ENCODE results near the gene RPL13. TPM values are rescaled to one million over a fixed set of nuclear protein-coding genes. Genes with fewer than 3 reads are reported as not detected.

The RPL13 gene
- total and polyA plus RNA-seq, 2 of the 13 experiments (the other 11 are each of a cell fraction or from before 2014, with no cell fraction given): 2,988 to 4,411 TPM

- TF ChIP-seq, protein P1, sequence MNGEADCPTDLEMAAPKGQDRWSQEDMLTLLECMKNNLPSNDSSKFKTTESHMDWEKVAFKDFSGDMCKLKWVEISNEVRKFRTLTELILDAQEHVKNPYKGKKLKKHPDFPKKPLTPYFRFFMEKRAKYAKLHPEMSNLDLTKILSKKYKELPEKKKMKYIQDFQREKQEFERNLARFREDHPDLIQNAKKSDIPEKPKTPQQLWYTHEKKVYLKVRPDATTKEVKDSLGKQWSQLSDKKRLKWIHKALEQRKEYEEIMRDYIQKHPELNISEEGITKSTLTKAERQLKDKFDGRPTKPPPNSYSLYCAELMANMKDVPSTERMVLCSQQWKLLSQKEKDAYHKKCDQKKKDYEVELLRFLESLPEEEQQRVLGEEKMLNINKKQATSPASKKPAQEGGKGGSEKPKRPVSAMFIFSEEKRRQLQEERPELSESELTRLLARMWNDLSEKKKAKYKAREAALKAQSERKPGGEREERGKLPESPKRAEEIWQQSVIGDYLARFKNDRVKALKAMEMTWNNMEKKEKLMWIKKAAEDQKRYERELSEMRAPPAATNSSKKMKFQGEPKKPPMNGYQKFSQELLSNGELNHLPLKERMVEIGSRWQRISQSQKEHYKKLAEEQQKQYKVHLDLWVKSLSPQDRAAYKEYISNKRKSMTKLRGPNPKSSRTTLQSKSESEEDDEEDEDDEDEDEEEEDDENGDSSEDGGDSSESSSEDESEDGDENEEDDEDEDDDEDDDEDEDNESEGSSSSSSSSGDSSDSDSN (CRISPR knock-in tag; IDR thresholded peaks at IDR 0.05): no peak
- TF ChIP-seq BRCA1 (CRISPR knock-in tag; IDR thresholded peaks at IDR 0.05): no peak
- TF ChIP-seq BCLAF1 (IDR thresholded peaks at IDR 0.05): no peak
- peak; percentile 24 for TF ChIP-seq POLR2AphosphoS5 (IDR thresholded peaks at IDR 0.05; ENCODE audit: low read depth, low read length)
- TF ChIP-seq IRF9 (CRISPR knock-in tag; IDR thresholded peaks at IDR 0.05; ENCODE audit: borderline replicate concordance): no peak
- no peak for TF ChIP-seq ZNF766 (CRISPR knock-in tag; IDR thresholded peaks at IDR 0.05; ENCODE audit: borderline replicate concordance)
- no peak for TF ChIP-seq ZFP36L1 (CRISPR knock-in tag; IDR thresholded peaks at IDR 0.05)
- TF ChIP-seq TOE1 (CRISPR knock-in tag; IDR thresholded peaks at IDR 0.05): no peak
- no peak for TF ChIP-seq ZMYM4 (CRISPR knock-in tag; IDR thresholded peaks at IDR 0.05)
- no peak for TF ChIP-seq FOXK2 (IDR thresholded peaks at IDR 0.05)
- TF ChIP-seq ZMAT3 (CRISPR knock-in tag; conservative IDR thresholded peaks at IDR 0.05): no peak
- TF ChIP-seq WIZ (CRISPR knock-in tag; IDR thresholded peaks at IDR 0.05): no peak
- no peak for TF ChIP-seq EEA1 (CRISPR knock-in tag; IDR thresholded peaks at IDR 0.05; ENCODE audit: borderline replicate concordance)
- no peak for TF ChIP-seq SETDB1 (CRISPR knock-in tag; IDR thresholded peaks at IDR 0.05; ENCODE audit: borderline replicate concordance)
- TF ChIP-seq SNRNP70 (IDR thresholded peaks at IDR 0.05; ENCODE audit: low read depth, low read length): no peak
- no peak for TF ChIP-seq PCBP2 (optimal IDR thresholded peaks at IDR 0.05; ENCODE audit: low read depth, low read length, poor library complexity, severe bottlenecking)
- TF ChIP-seq, protein P2, sequence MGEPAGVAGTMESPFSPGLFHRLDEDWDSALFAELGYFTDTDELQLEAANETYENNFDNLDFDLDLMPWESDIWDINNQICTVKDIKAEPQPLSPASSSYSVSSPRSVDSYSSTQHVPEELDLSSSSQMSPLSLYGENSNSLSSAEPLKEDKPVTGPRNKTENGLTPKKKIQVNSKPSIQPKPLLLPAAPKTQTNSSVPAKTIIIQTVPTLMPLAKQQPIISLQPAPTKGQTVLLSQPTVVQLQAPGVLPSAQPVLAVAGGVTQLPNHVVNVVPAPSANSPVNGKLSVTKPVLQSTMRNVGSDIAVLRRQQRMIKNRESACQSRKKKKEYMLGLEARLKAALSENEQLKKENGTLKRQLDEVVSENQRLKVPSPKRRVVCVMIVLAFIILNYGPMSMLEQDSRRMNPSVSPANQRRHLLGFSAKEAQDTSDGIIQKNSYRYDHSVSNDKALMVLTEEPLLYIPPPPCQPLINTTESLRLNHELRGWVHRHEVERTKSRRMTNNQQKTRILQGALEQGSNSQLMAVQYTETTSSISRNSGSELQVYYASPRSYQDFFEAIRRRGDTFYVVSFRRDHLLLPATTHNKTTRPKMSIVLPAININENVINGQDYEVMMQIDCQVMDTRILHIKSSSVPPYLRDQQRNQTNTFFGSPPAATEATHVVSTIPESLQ (CRISPR knock-in tag; conservative IDR thresholded peaks at IDR 0.05): no peak
- no peak for TF ChIP-seq NR2C2 (CRISPR knock-in tag; IDR thresholded peaks at IDR 0.05; ENCODE audit: borderline replicate concordance)
- TF ChIP-seq ZNF224 (CRISPR knock-in tag; IDR thresholded peaks at IDR 0.05): no peak
- TF ChIP-seq ZNF550 (CRISPR knock-in tag; IDR thresholded peaks at IDR 0.05; ENCODE audit: borderline replicate concordance): no peak
- no peak for TF ChIP-seq PTBP1 (IDR thresholded peaks at IDR 0.05; ENCODE audit: low read depth, low read length, poor library complexity, severe bottlenecking)
- TF ChIP-seq ZNF230 (CRISPR knock-in tag; IDR thresholded peaks at IDR 0.05): no peak
- peak in 1 of 2 experiments; percentile 31; a peak in 1 of 4 replicates for TF ChIP-seq POLR2A (IDR thresholded peaks at IDR 0.05; ENCODE audit: insufficient read depth in 1 of 2, low read depth in 2 of 2, low read length in 2 of 2)
These were observed 1.6 kb downstream of the RPL13 start (continued) for GRCh38 chr16:89561884-89562599.
